ENCODE results near the gene ANKRD12. TPM values are rescaled to one million over a fixed set of nuclear protein-coding genes. Genes with fewer than 3 reads are reported as not detected.

ANKRD12 gene
- polyA plus RNA-seq, 4 donors = 7.5 to 22.2 (median 21.1) TPM

DNA sequence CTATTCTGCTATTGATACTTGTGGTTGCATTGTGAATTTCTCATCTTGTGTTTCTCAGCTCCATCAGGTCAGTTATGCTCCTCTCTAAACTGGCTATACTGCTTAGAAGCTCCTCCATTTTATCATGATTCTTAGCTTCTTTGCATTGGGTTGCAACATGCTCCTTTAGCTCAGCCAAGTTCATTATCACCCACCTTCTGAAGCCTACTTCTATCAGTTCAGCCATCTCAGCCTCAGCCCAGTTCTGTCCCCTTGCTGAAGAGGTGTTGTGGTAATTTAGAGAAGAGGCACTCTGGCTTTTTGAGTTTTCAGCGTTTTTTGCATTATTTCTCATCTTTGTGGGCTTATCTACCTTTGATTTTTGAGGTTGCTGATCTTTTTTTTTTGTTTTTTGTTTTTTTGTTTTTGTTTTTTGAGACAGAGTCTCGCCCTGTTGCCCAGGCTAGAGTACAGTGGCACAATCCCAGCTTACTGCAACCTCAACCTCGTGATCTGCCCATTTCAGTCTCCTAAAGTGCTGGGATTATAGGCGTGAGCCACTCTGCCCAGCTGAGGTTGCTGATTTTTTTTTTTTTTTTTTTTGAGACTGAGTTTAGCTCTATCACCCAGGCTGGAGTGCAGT, 36.0 kb downstream of the ANKRD12 start:
- peaks cover 0 to 12% (median 0%) of the 10 kb centered on the region in 3 donors for H3K36me3 ChIP-seq (ENCODE audit: control insufficient read depth in 3 of 3, insufficient read depth in 2 of 3, low read depth in 1 of 3, low read length in 3 of 3)
- peaks cover 0 to 8% of the 10 kb centered on the region in 2 donors for H3K9me3 ChIP-seq (ENCODE audit: control insufficient read depth in 2 of 2, insufficient read depth in 1 of 2, low read depth in 1 of 2, low read length in 1 of 2)
- H3K4me3 ChIP-seq (ENCODE audit: low read depth in 1 of 3, low read length in 3 of 3) = no peak overlapping the region
- DNase-seq = no peak
- no peaks in the 10 kb centered on the region for H3K27me3 ChIP-seq (ENCODE audit: control insufficient read depth in 3 of 3, insufficient read depth in 3 of 3, low read length in 3 of 3)
- H3K27ac ChIP-seq (ENCODE audit: low read depth in 1 of 3, low read length in 2 of 3) = no peak overlapping the region
- peaks cover 0 to 2% (median 0%) of the 10 kb centered on the region in 3 donors for H3K4me1 ChIP-seq (ENCODE audit: control insufficient read depth in 3 of 3, insufficient read depth in 2 of 3, low read depth in 1 of 3, low read length in 2 of 3)
- 87 to 89% (median 87%) methylated on average over 4 of the region's 4 CpGs for WGBS, 3 donors
- FAIRE-seq = no peak

DNA sequence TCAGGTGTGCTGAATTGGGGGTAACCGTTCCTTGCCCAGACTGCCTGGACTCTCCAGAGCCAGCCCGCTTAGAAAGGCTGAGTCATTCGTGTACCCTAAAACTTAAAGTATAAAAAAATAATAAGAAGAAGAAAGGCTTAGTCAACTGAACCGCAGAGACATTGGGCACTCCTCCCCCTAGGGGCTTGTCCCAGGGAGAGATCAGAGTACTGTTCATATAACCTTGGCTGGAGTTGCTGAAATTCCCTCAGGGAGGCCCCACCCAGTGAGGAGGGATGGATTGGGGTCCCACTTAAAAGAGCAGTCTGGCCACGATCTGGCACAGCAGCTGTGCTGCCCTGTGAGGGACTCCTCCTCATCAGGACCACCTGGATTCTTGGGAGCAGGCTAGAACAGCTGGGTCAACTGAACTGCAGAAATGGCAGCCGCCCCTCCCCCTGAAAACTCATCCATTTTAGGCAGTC, 37.2 kb downstream of the ANKRD12 start:
- WGBS, 3 donors = 70 to 88% (median 80%) methylated on average over 6 of the region's 6 CpGs
- no peak for DNase-seq
- FAIRE-seq = no peak
- Histone ChIP-seq H3K36me3 (ENCODE audit: control insufficient read depth in 3 of 3, insufficient read depth in 2 of 3, low read depth in 1 of 3, low read length in 3 of 3) (peaks cover 0 to 12% (median 0%) of the 10 kb centered on the region in 3 donors), H3K27me3 (ENCODE audit: control insufficient read depth in 3 of 3, insufficient read depth in 3 of 3, low read length in 3 of 3) (no peaks in the 10 kb centered on the region), H3K4me1 (ENCODE audit: control insufficient read depth in 3 of 3, insufficient read depth in 2 of 3, low read depth in 1 of 3, low read length in 2 of 3) (peaks cover 0 to 2% (median 0%) of the 10 kb centered on the region in 3 donors), H3K27ac (ENCODE audit: low read depth in 1 of 3, low read length in 2 of 3) (no peak overlapping the region), H3K4me3 (ENCODE audit: low read depth in 1 of 3, low read length in 3 of 3) (no peak overlapping the region), H3K9me3 (ENCODE audit: control insufficient read depth in 2 of 2, insufficient read depth in 1 of 2, low read depth in 1 of 2, low read length in 1 of 2) (peaks cover 0 to 6% of the 10 kb centered on the region in 2 donors)

GRCh38 chr18:9174302-9174701, 37.7 kb downstream of the ANKRD12 start:
- peaks cover 0 to 2% (median 0%) of the 10 kb centered on the region in 3 donors for H3K4me1 ChIP-seq (ENCODE audit: control insufficient read depth in 3 of 3, insufficient read depth in 2 of 3, low read depth in 1 of 3, low read length in 2 of 3)
- H3K4me3 ChIP-seq (ENCODE audit: low read depth in 1 of 3, low read length in 3 of 3) = no peak overlapping the region
- no peak for FAIRE-seq
- DNase-seq = no peak
- H3K27ac ChIP-seq (ENCODE audit: low read depth in 1 of 3, low read length in 2 of 3) = no peak overlapping the region
- peaks cover 0 to 6% of the 10 kb centered on the region in 2 donors for H3K9me3 ChIP-seq (ENCODE audit: control insufficient read depth in 2 of 2, insufficient read depth in 1 of 2, low read depth in 1 of 2, low read length in 1 of 2)
- peaks cover 0 to 12% (median 0%) of the 10 kb centered on the region in 3 donors for H3K36me3 ChIP-seq (ENCODE audit: control insufficient read depth in 3 of 3, insufficient read depth in 2 of 3, low read depth in 1 of 3, low read length in 3 of 3)
- no peaks in the 10 kb centered on the region for H3K27me3 ChIP-seq (ENCODE audit: control insufficient read depth in 3 of 3, insufficient read depth in 3 of 3, low read length in 3 of 3)
- 79 to 97% (median 90%) methylated on average over 4 of the region's 4 CpGs for WGBS, 3 donors

DNA sequence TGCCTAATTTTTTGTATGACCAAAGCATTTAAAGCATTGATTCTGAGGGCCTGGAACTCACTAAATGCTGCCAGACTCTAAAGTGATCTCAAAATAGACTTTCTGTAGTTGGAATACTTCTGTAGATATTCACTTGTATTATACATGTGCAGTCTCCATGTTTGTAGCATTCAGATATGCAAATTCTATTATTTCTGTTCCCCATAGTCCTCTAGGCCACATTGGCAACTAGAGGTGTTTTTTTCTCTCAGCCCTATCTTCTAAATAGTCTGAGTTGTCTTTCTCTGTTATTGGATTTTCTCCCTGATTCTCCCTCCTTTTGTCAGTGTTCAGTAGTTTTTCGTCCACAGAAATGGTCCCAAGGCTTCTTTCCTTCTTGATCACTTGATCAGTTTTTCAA, 38.5 kb downstream of the ANKRD12 start:
- no peak for DNase-seq
- Histone ChIP-seq H3K4me3 (ENCODE audit: low read depth in 1 of 3, low read length in 3 of 3) (no peak overlapping the region), H3K27me3 (ENCODE audit: control insufficient read depth in 3 of 3, insufficient read depth in 3 of 3, low read length in 3 of 3) (no peaks in the 10 kb centered on the region), H3K4me1 (ENCODE audit: control insufficient read depth in 3 of 3, insufficient read depth in 2 of 3, low read depth in 1 of 3, low read length in 2 of 3) (peaks cover 0 to 2% (median 0%) of the 10 kb centered on the region in 3 donors), H3K36me3 (ENCODE audit: control insufficient read depth in 3 of 3, insufficient read depth in 2 of 3, low read depth in 1 of 3, low read length in 3 of 3) (peaks cover 0 to 12% (median 0%) of the 10 kb centered on the region in 3 donors), H3K9me3 (ENCODE audit: control insufficient read depth in 2 of 2, insufficient read depth in 1 of 2, low read depth in 1 of 2, low read length in 1 of 2) (peaks cover 0 to 6% of the 10 kb centered on the region in 2 donors), H3K27ac (ENCODE audit: low read depth in 1 of 3, low read length in 2 of 3) (no peak overlapping the region)
- 87 to 96% (median 95%) methylated on average over 1 of the region's 1 CpG for WGBS, 3 donors
- no peak for FAIRE-seq

- peaks cover 0 to 2% (median 2%) of the 10 kb centered on the region in 3 donors for H3K4me1 ChIP-seq (ENCODE audit: control insufficient read depth in 3 of 3, insufficient read depth in 2 of 3, low read depth in 1 of 3, low read length in 2 of 3)
- FAIRE-seq (no peak), DNase-seq (no peak)
- WGBS, 3 donors = 88 to 94% (median 91%) methylated on average over 6 of the region's 6 CpGs
- H3K36me3 ChIP-seq (ENCODE audit: control insufficient read depth in 3 of 3, insufficient read depth in 2 of 3, low read depth in 1 of 3, low read length in 3 of 3) = peaks cover 0 to 12% (median 0%) of the 10 kb centered on the region in 3 donors
- no peaks in the 10 kb centered on the region for H3K9me3 ChIP-seq (ENCODE audit: control insufficient read depth in 2 of 2, insufficient read depth in 1 of 2, low read depth in 1 of 2, low read length in 1 of 2)
- H3K4me3 ChIP-seq (ENCODE audit: low read depth in 1 of 3, low read length in 3 of 3) = no peak overlapping the region
- H3K27me3 ChIP-seq (ENCODE audit: control insufficient read depth in 3 of 3, insufficient read depth in 3 of 3, low read length in 3 of 3) = no peaks in the 10 kb centered on the region
- no peak overlapping the region for H3K27ac ChIP-seq (ENCODE audit: low read depth in 1 of 3, low read length in 2 of 3)
These were observed 40.5 kb downstream of the ANKRD12 start for GRCh38 chr18:9177031-9177430.

DNA sequence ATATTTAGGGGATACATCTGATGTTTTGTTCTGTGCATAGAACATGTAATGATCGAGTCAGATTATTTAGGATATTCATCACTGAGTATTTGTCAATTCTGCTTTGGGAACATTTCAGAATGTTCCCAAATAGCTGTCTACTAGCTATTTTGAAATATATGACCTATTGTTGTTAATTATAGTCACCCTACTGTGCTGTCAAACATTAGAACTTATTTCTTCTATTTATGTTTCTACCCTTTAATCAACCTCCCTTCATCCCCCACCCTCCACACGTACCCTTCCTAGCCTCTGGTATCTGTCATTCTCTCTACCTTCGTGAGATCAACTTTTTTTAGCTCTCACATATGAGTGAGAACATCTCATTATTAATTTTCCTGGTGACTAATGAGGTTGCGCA, 40.9 kb downstream of the ANKRD12 start:
- no peak overlapping the region for H3K4me3 ChIP-seq (ENCODE audit: low read depth in 1 of 3, low read length in 3 of 3)
- H3K27me3 ChIP-seq (ENCODE audit: control insufficient read depth in 3 of 3, insufficient read depth in 3 of 3, low read length in 3 of 3) = no peaks in the 10 kb centered on the region
- DNase-seq (no peak), FAIRE-seq (no peak)
- peaks cover 0 to 12% (median 0%) of the 10 kb centered on the region in 3 donors for H3K36me3 ChIP-seq (ENCODE audit: control insufficient read depth in 3 of 3, insufficient read depth in 2 of 3, low read depth in 1 of 3, low read length in 3 of 3)
- H3K4me1 ChIP-seq (ENCODE audit: control insufficient read depth in 3 of 3, insufficient read depth in 2 of 3, low read depth in 1 of 3, low read length in 2 of 3) = peaks cover 0 to 2% (median 2%) of the 10 kb centered on the region in 3 donors
- WGBS, 3 donors = 85 to 87% (median 86%) methylated on average over 4 of the region's 4 CpGs
- no peak overlapping the region for H3K27ac ChIP-seq (ENCODE audit: low read depth in 1 of 3, low read length in 2 of 3)
- no peaks in the 10 kb centered on the region for H3K9me3 ChIP-seq (ENCODE audit: control insufficient read depth in 2 of 2, insufficient read depth in 1 of 2, low read depth in 1 of 2, low read length in 1 of 2)

DNA sequence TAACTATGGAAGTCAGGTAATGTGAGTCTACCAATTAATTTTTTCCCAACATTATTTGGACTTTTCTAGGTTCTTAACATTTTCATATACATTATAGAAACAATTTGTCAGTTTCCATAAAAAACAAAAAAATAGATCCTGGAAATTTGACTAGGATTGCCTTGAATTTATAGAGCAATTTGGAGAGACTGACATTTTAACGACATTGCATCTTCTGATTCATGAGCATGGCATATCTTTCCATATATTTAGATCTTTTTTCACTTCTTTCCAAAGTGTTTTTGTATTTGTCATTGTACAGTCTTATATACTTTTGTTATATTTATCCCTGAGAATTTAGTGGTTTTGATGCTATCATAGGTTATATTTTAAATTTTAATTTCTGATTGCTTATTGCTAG, 42.0 kb downstream of the ANKRD12 start:
- Histone ChIP-seq H3K36me3 (ENCODE audit: control insufficient read depth in 3 of 3, insufficient read depth in 2 of 3, low read depth in 1 of 3, low read length in 3 of 3) (peaks cover 0 to 12% (median 0%) of the 10 kb centered on the region in 3 donors), H3K27me3 (ENCODE audit: control insufficient read depth in 3 of 3, insufficient read depth in 3 of 3, low read length in 3 of 3) (no peaks in the 10 kb centered on the region), H3K4me3 (ENCODE audit: low read depth in 1 of 3, low read length in 3 of 3) (no peak overlapping the region), H3K9me3 (ENCODE audit: control insufficient read depth in 2 of 2, insufficient read depth in 1 of 2, low read depth in 1 of 2, low read length in 1 of 2) (no peaks in the 10 kb centered on the region), H3K27ac (ENCODE audit: low read depth in 1 of 3, low read length in 2 of 3) (no peak overlapping the region), H3K4me1 (ENCODE audit: control insufficient read depth in 3 of 3, insufficient read depth in 2 of 3, low read depth in 1 of 3, low read length in 2 of 3) (peaks cover 0 to 2% (median 2%) of the 10 kb centered on the region in 3 donors)
- 98 to 100% (median 99%) methylated on average over 1 of the region's 1 CpG for WGBS, 3 donors
- FAIRE-seq (no peak), DNase-seq (no peak)

DNA sequence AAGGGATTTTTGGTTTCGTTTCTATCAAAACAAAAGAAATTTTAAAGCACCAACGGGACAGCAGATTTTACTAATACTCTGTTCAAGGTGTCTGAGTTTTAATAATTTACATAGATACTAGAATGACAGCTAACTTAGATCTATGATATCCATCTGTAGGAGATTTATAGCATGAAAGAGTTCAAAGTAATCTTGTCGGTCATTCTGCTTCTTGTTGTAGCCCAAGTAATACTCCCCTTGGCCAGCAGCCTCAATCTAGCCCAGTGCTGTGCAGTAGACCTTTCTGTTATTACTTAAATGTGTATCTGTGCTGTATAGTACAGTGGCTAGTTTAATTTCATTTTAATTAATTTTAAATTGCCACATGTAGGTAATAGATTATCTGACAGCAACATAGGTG, 44.7 kb downstream of the ANKRD12 start:
- FAIRE-seq = no peak
- WGBS, 3 donors = 83 to 88% (median 86%) methylated on average over 3 of the region's 3 CpGs
- Histone ChIP-seq H3K27me3 (ENCODE audit: control insufficient read depth in 3 of 3, insufficient read depth in 3 of 3, low read length in 3 of 3) (no peaks in the 10 kb centered on the region), H3K4me1 (ENCODE audit: control insufficient read depth in 3 of 3, insufficient read depth in 2 of 3, low read depth in 1 of 3, low read length in 2 of 3) (peaks cover 0 to 6% (median 0%) of the 10 kb centered on the region in 3 donors), H3K4me3 (ENCODE audit: low read depth in 1 of 3, low read length in 3 of 3) (no peak overlapping the region), H3K9me3 (ENCODE audit: control insufficient read depth in 2 of 2, insufficient read depth in 1 of 2, low read depth in 1 of 2, low read length in 1 of 2) (no peaks in the 10 kb centered on the region), H3K27ac (ENCODE audit: low read depth in 1 of 3, low read length in 2 of 3) (no peak overlapping the region), H3K36me3 (ENCODE audit: control insufficient read depth in 3 of 3, insufficient read depth in 2 of 3, low read depth in 1 of 3, low read length in 3 of 3) (peaks cover 0 to 4% (median 0%) of the 10 kb centered on the region in 3 donors)
- DNase-seq = no peak
